BJ (cell line): Measurements from ENCODE around the gene MTNR1B. TPM values are rescaled to one million over a fixed set of nuclear protein-coding genes. Genes with fewer than 3 reads are reported as not detected.

Experiments used
- CTCF ChIA-PET: fragments of 350-600 bp; formaldehyde crosslinking; extraction: SDS; loops from one replicate; lab custom pipeline; 2021; ENCODE audit warnings: antibody characterized with exemption, inconsistent platforms; lab: Yijun Ruan, JAX
- POLR2A ChIA-PET: fragments of 300-600 bp; sonication (Branson Sonifier 250); formaldehyde crosslinking; extraction: SDS; loops from one replicate; lab custom pipeline; 2021; ENCODE audit warnings: antibody characterized with exemption; lab: Charles Lee
- DNase-seq: peaks from one replicate; pipeline ENCODE4 v3.0.0-alpha.2; 2011; ENCODE audit warnings: low read depth
- H3K27me3 ChIP-seq: 2 replicates; pipeline ENCODE4 v1.6.0; 2011; ENCODE audit warnings: low read length; ENCODE audit not compliant: control insufficient read depth, insufficient read depth
- H3K36me3 ChIP-seq: 2 replicates; pipeline ENCODE4 v1.5.1; 2011; ENCODE audit warnings: low read length; ENCODE audit not compliant: control insufficient read depth, insufficient read depth
- H3K4me3 ChIP-seq: 2 replicates; pipeline ENCODE4 v1.5.1; 2011; ENCODE audit warnings: low read depth, mild to moderate bottlenecking, control low read depth, low read length
- polyA plus RNA-seq: library from polyadenylated mRNA; depleted of rRNA; stranded (reverse); fragments of >200 nt; gene quantifications from 2 replicates; pipeline ENCODE4 v1.2.3, GENCODE V29; 2011; rRNA removed
- small RNA-seq: library from RNA; depleted of rRNA; stranded (forward); fragments of <200 nt; gene quantifications from one replicate; pipeline ENCODE3, GENCODE V24; 2012; ENCODE audit warnings: low replicate concordance, low read depth; ENCODE audit not compliant: insufficient read length
- TF ChIP-seq, protein P1 (sequence below): IDR thresholded peaks from 2 replicates; pipeline ENCODE4 v1.5.1; 2011; ENCODE audit warnings: low read depth, mild to moderate bottlenecking, control low read depth, inconsistent platforms, low read length, moderate library complexity; ENCODE audit not compliant: insufficient read depth

MTNR1B gene
- polyA plus RNA-seq, 1 experiment = not detected

DNA sequence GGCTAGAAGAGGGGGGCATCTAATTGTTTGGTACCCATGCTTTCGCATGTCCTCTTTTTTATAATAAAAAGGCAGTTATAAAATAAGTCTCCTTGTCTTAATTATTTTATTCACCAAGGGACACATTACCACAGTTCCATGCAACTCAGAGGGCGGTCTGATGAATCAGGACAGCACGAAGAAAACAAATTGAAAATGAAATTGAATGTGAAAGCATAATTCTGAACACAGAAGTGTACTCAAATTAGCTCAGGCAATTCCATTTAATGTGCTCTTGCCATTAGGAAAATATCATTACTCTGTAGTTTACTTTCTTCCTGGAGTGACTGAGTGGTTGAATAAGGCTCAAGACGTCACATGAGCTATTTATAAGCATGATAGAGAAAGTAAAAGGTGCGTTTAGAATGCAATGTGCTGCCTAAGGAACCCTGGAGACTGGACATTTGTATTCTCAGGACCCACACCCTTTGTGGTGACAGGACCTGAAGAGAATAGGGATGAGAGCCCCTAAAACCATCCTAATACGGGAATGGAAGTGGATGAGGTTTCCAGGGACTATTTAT is 59.6 kb downstream of the MTNR1B start:
- Histone ChIP-seq H3K27me3 (no peaks in the 10 kb centered on the region), H3K36me3 (no peaks in the 10 kb centered on the region), H3K4me3 (no peak overlapping the region)
- no peak for DNase-seq
- CTCF ChIA-PET = interaction anchor here (0.6 kb wide), 1 partner anchor 1660 kb away, joined by 3 read pairs; no protein-coding TSS in a partner anchor
- POLR2A ChIA-PET = no interaction called here
- TF ChIP-seq, protein P1, sequence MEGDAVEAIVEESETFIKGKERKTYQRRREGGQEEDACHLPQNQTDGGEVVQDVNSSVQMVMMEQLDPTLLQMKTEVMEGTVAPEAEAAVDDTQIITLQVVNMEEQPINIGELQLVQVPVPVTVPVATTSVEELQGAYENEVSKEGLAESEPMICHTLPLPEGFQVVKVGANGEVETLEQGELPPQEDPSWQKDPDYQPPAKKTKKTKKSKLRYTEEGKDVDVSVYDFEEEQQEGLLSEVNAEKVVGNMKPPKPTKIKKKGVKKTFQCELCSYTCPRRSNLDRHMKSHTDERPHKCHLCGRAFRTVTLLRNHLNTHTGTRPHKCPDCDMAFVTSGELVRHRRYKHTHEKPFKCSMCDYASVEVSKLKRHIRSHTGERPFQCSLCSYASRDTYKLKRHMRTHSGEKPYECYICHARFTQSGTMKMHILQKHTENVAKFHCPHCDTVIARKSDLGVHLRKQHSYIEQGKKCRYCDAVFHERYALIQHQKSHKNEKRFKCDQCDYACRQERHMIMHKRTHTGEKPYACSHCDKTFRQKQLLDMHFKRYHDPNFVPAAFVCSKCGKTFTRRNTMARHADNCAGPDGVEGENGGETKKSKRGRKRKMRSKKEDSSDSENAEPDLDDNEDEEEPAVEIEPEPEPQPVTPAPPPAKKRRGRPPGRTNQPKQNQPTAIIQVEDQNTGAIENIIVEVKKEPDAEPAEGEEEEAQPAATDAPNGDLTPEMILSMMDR = no peak

DNA sequence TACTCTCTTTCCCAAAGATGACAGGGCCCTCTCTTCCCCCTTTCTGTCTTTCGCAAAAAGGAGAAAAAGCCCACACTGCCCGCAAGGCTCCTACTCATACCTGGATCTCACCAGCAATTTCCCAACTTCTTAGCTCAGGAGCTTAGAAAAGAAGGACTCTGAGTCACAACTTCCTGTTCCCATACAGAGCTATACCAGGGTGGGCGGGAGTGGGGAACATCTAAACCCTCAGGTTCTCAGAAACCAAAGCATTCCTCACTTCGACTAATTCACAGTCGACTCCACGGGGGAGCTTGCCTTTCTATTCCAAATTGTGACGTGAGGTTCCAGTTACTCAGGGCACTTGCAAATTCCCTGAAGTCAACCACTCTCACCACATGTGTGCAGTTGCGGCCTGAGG is 61.9 kb downstream of the MTNR1B start:
- TF ChIP-seq, protein P1 = no peak
- ChIA-PET CTCF (no interaction called here), POLR2A (no interaction called here)
- Histone ChIP-seq H3K27me3 (no peaks in the 10 kb centered on the region), H3K4me3 (no peak overlapping the region), H3K36me3 (no peaks in the 10 kb centered on the region)
- no peak for DNase-seq

Small RNAs within 50 kb of the gene (small RNA-seq; reads per million reads assigned to genes)
- not detected for gene SNRPGP16

Other genes with a start within 250 kb of the MTNR1B start
- gene SLC36A4, start 228.3 kb downstream of the MTNR1B start, polyA plus RNA-seq = 4.6 and 9.6 TPM in 2 replicates